ENCODE measurements around the gene NOX3.
"Not testable (repeated sequence)": the region's sequence is repeated elsewhere in the genome, so short reads cannot be mapped to it uniquely, and the experiment has no call there.

Gene NOX3

DNA sequence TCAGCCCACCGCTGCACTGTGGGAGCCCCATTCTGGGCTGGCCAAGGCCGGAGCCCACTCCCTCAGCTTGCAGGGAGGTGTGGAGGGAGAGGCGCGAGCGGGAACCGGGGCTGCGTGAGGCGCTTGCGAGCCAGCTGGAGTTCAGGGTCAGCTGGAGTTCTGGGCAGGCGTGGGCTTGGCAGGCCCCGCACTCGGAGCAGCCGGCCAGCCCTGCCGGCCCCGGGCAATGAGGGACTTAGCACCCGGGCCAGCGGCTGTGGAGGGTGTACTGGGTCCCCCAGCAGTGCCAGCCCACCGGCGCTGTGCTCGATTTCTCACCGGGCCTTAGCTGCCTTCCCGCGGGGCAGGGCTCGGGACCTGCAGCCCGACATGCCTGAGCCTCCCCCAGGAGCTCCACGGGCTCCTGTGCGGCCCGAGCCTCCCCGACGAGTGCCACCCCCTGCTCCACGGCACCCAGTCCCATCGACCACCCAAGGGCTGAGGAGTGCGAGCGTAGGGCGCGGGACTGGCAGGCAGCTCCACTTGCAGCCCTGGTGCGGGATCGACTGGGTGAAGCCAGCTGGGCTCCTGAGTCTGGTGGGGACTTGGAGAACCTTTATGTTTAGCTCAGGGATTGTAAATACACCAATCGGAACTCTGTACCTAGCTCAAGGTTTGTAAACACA lies 92.5 kb downstream of the NOX3 start:
- DNase-seq = not testable (repeated sequence)

DNA sequence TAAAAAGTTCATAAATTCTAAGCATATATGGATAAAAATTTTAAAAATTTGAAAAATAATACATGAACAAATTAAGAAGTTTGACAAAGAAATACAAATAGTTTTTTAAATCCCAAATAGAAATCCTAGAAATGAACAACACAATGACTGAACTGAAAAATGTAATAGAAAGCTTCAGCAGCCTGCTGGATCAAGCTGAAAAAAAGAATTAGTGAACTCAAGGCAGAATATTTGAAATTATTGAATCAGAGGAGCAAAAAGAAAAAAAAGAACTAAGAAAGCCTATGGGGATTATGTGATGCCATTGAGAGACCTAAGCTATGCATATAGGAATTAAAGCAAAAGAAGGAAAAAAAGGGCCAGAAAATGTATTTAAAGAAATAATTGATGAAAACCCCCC lies 101.5 kb downstream of the NOX3 start:
- DNase-seq = no peak

DNA sequence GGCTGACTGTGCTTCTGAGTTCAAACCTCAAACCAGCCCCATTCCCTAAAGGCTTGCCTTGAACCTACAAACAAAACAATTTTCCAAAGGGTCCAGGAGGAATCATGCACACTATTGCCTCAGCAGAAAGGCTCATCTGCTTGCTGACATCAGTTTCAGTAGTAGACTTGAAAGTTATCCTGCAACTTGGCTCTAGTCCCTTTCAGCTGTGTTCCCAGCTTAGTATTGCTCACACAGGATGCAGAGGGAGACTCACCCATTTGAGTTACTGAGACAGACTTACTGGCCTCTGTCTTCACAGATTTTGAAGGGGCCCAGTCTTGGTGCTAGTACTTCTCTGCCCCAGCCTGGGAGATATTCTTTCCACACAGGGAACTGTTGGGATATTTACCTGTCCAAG lies 102.8 kb downstream of the NOX3 start:
- DNase-seq = no peak

- no peak for DNase-seq
Measured at GRCh38 chr6:155352130-155352420, 103.6 kb downstream of the NOX3 start.

GRCh38 chr6:155351273-155352129 lies 104.1 kb downstream of the NOX3 start:
- DNase-seq = no peak

- DNase-seq = no peak
Measured at GRCh38 chr6:155349956-155350355, 105.7 kb downstream of the NOX3 start.

- no peak for DNase-seq
Measured at GRCh38 chr6:155349129-155349528, 106.5 kb downstream of the NOX3 start.

- DNase-seq = no peak
Measured at GRCh38 chr6:155347800-155348199, 107.8 kb downstream of the NOX3 start.

DNA sequence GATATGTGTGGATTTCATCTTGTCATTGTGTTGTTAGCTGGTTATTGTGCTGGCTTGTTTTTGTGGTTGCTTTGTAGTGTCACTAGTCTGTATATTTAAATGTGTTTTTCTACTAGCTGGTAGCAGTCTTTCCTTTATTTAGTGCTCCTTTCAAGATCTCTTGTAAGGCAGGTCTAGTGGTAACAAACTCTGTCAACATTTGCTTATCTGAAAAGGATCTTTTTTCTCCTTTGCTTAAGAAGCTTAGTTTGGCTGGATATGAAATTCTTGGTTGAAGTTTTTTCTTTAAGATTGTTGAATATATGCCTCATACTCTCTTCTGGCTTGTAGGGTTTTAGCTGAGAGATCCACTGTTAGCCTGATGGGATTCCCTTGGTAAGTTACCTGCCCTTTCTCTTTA lies 108.7 kb downstream of the NOX3 start:
- DNase-seq = no peak

Measured in NCI-H1105 treated with DMSO at 0.1 percent for 48 hours (cell line).